Testis (tissue), 2 donors: ENCODE data around the gene ROR2.

Source experiments
- POLR2A ChIP-seq: fragments of 450-650 bp; IDR thresholded peaks from one replicate; pipeline ENCODE4 v1.6.1; 2017; ENCODE audit warnings: antibody characterized with exemption, mild to moderate bottlenecking, moderate library complexity
- TF ChIP-seq, protein P1 (sequence below), 3 experiments: fragments of 450-650 bp in 2 of 3; fragments of 200-600 bp in 1 of 3; sonication (generic) in 1 of 3; IDR thresholded peaks; one replicate each; pipeline ENCODE4 v1.5.1; 2016 to 2019; ENCODE audit warnings: antibody characterized with exemption in 3 of 3, mild to moderate bottlenecking in 2 of 3, moderate library complexity in 1 of 3

DNA sequence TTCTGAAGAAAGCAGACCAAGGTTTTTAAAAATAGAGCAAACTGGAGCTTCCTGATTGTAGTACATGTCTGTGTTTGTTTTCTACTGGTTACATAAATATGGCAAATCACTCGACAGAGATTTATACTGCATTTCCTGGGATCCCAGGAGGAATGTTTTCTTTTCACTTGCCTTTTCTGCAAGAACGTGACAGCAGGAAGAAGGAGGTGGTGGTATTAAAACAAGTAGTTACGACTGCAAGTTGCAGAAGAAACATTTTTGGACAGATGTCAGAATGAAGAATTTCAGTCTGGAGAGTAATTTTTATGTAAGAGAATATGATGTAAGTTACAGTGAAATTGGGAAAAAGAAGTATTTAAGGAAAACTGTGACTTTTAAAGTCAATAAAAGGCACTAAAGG, 272.7 kb downstream of the ROR2 start:
- TF ChIP-seq POLR2A, result no peak
- TF ChIP-seq, protein P1, sequence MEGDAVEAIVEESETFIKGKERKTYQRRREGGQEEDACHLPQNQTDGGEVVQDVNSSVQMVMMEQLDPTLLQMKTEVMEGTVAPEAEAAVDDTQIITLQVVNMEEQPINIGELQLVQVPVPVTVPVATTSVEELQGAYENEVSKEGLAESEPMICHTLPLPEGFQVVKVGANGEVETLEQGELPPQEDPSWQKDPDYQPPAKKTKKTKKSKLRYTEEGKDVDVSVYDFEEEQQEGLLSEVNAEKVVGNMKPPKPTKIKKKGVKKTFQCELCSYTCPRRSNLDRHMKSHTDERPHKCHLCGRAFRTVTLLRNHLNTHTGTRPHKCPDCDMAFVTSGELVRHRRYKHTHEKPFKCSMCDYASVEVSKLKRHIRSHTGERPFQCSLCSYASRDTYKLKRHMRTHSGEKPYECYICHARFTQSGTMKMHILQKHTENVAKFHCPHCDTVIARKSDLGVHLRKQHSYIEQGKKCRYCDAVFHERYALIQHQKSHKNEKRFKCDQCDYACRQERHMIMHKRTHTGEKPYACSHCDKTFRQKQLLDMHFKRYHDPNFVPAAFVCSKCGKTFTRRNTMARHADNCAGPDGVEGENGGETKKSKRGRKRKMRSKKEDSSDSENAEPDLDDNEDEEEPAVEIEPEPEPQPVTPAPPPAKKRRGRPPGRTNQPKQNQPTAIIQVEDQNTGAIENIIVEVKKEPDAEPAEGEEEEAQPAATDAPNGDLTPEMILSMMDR (IDR thresholded peaks at IDR 0.05), result no peak
